ENCODE results near the gene MCAM. TPM values are rescaled to one million over a fixed set of nuclear protein-coding genes. Genes with fewer than 3 reads are reported as not detected.

The MCAM gene
- polyA plus RNA-seq, 10 donors, result 177 to 226 (median 196) TPM

- peak; percentile 98 to 99 (median 98) for DNase-seq
These were observed 17.4 kb upstream of the MCAM start, which contains the start of gene RNF26 for GRCh38 chr11:119334174-119334930. TSS of gene RNF26 (plus strand) at chr11:119334527. CDS start at chr11:119335123, 596 bp downstream.

- no peak for DNase-seq
These were observed 15.3 kb upstream of the MCAM start for GRCh38 chr11:119332111-119332765.

GRCh38 chr11:119330237-119330636 is 13.3 kb upstream of the MCAM start:
- no peak for DNase-seq

- no peak for DNase-seq
These were observed 12.4 kb upstream of the MCAM start for GRCh38 chr11:119329320-119329719.

GRCh38 chr11:119324189-119324588 is 7.3 kb upstream of the MCAM start:
- no peak for DNase-seq

- peak; percentile 63 to 83 (median 80) for DNase-seq
These were observed 6.7 kb upstream of the MCAM start for GRCh38 chr11:119323532-119324033.

- DNase-seq, result no peak
These were observed 6.1 kb upstream of the MCAM start for GRCh38 chr11:119322921-119323531.

- DNase-seq, result no peak
These were observed 5.4 kb upstream of the MCAM start for GRCh38 chr11:119322360-119322739.

- peak in 2 of 3 donors; percentile 60 to 84 for DNase-seq
These were observed 4.0 kb upstream of the MCAM start for GRCh38 chr11:119320776-119321524.

GRCh38 chr11:119320240-119320775 is 3.4 kb upstream of the MCAM start:
- peak in 1 of 3 donors; percentile 59 for DNase-seq

- peak in 1 of 3 donors; percentile 59 for DNase-seq
These were observed 2.8 kb upstream of the MCAM start for GRCh38 chr11:119319700-119320239.

GRCh38 chr11:119319136-119319699 is 2.3 kb upstream of the MCAM start:
- no peak for DNase-seq

- DNase-seq, result peak in 1 of 3 donors; percentile 81
These were observed 1.6 kb upstream of the MCAM start for GRCh38 chr11:119318240-119319135.

GRCh38 chr11:119317592-119318239 is 786 bp upstream of the MCAM start:
- no peak for DNase-seq

- peak in 2 of 3 donors; percentile 63 to 73 for DNase-seq
These were observed 758 bp downstream of the MCAM start for GRCh38 chr11:119316016-119316728.

GRCh38 chr11:119315131-119316015 is 1.6 kb downstream of the MCAM start:
- DNase-seq, result peak; percentile 55 to 80 (median 59)

GRCh38 chr11:119314726-119315125 is 2.2 kb downstream of the MCAM start:
- DNase-seq, result no peak
